CD4-positive, alpha-beta memory T cell (primary cell): ENCODE data around the gene LDB2. TPM values are rescaled to one million over a fixed set of nuclear protein-coding genes. Genes with fewer than 3 reads are reported as not detected.

Experiments used
- CTCF ChIA-PET: fragments of 350-600 bp; sonication (Branson Sonifier 250); formaldehyde crosslinking; loops from one replicate; lab custom pipeline; 2021; ENCODE audit warnings: inconsistent platforms; ENCODE audit not compliant: partially characterized antibody; lab: Charles Lee
- POLR2A ChIA-PET: fragments of 350-600 bp; sonication (Branson Sonifier 250); formaldehyde crosslinking; loops from one replicate; lab custom pipeline; 2021; ENCODE audit not compliant: partially characterized antibody; lab: Charles Lee
- DNase-seq, 5 donors: peaks; one replicate each; pipeline versions ENCODE4 v3.0.0 to v3.0.0-alpha.2; 2020 to 2022; ENCODE audit warnings: mixed read lengths in 1 of 5
- H3K27ac ChIP-seq: one replicate; pipeline ENCODE4 v1.7.0; 2013; ENCODE audit warnings: low read depth, low read length
- H3K27me3 ChIP-seq: 2 replicates; pipeline ENCODE4 v1.7.0; 2013; ENCODE audit warnings: mild to moderate bottlenecking, low read length, moderate library complexity; ENCODE audit not compliant: insufficient read depth
- H3K36me3 ChIP-seq: 2 replicates; pipeline ENCODE4 v1.7.0; 2013; ENCODE audit warnings: mild to moderate bottlenecking, low read length, moderate library complexity; ENCODE audit not compliant: insufficient read depth
- H3K4me1 ChIP-seq: 2 replicates; pipeline ENCODE4 v1.7.0; 2013; ENCODE audit warnings: mild to moderate bottlenecking, low read length, moderate library complexity; ENCODE audit not compliant: insufficient read depth
- H3K4me3 ChIP-seq, 2 donors: one replicate each; pipeline ENCODE4 v1.7.0; 2013; ENCODE audit warnings: low read length in 2 of 2, mild to moderate bottlenecking in 1 of 2
- H3K9me3 ChIP-seq, 2 donors: one replicate each; pipeline ENCODE4 v1.7.0; 2013; ENCODE audit warnings: low read length in 2 of 2, control low read depth in 1 of 2; ENCODE audit not compliant: control insufficient read depth in 1 of 2
- H3K27ac Mint-ChIP-seq, 7 donors: one replicate each; pipeline ENCODE4 v1.8.0; 2020 to 2021; ENCODE audit warnings: mixed read lengths in 7 of 7, mild to moderate bottlenecking in 6 of 7, inconsistent platforms in 3 of 7, moderate library complexity in 3 of 7
- H3K27me3 Mint-ChIP-seq, 2 donors: one replicate each; pipeline ENCODE4 v1.8.0; 2020 to 2021; ENCODE audit warnings: mixed read lengths in 2 of 2
- H3K36me3 Mint-ChIP-seq, 2 donors: one replicate each; pipeline ENCODE4 v1.8.0; 2020 to 2021; ENCODE audit warnings: mixed read lengths in 2 of 2, inconsistent platforms in 1 of 2, mild to moderate bottlenecking in 1 of 2
- H3K4me1 Mint-ChIP-seq, 4 donors: one replicate each; pipeline ENCODE4 v1.8.0; 2020 to 2021; ENCODE audit warnings: mixed read lengths in 4 of 4, mild to moderate bottlenecking in 1 of 4
- H3K4me3 Mint-ChIP-seq, 8 donors: one replicate each; pipeline ENCODE4 v1.8.0; 2020 to 2021; ENCODE audit warnings: mixed read lengths in 8 of 8, mild to moderate bottlenecking in 7 of 8, moderate library complexity in 6 of 8, inconsistent platforms in 3 of 8
- H3K9me3 Mint-ChIP-seq, 8 donors: one replicate each; pipeline ENCODE4 v1.8.0; 2020 to 2021; ENCODE audit warnings: mixed read lengths in 8 of 8, mild to moderate bottlenecking in 5 of 8, inconsistent platforms in 3 of 8, moderate library complexity in 1 of 8
- intact Hi-C: fragments of 100-400 bp; cut with micrococcal nuclease; formaldehyde crosslinking; loops from one replicate; pipeline ENCODE4 v1.15.1; 2023
- polyA plus RNA-seq, 2 donors: library from polyadenylated mRNA; unstranded; fragments of 300-500 nt; fragmentation: Illumina TruSeq; gene quantifications; one replicate each; pipeline ENCODE4 v1.2.3, GENCODE V29; 2021
- total RNA-seq, 2 experiments: library from RNA; stranded (reverse); gene quantifications; one replicate each; pipeline ENCODE4 v1.2.3, GENCODE V29; 2021

The LDB2 gene
- total and polyA plus RNA-seq, 4 experiments from 2014 or later, result not detected

DNA sequence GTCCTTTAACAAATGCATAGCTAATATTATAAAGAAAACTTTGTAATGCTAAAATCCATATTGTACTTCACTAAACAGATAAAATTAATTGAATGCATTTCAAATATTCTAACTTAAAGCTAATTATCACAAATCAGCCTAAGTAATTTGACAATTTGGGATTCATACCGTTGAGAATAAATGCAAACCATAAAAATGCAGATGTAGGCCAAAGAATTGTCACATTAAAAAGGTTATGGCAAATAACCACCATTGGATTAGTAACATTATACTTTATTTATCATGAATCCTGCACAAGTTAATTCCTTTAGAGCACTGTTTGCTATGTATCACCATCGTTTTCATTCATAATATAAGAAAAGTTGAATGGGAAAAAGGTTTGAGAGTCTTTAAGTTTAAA, 301.0 kb downstream of the LDB2 start:
- no peaks in the 10 kb centered on the region for H3K36me3 ChIP-seq
- H3K27ac ChIP-seq, result no peak overlapping the region
- ChIA-PET POLR2A (no interaction called here), CTCF (no interaction called here)
- no peak for DNase-seq
- H3K4me3 Mint-ChIP-seq, result no peak overlapping the region
- no peaks in the 10 kb centered on the region for H3K9me3 ChIP-seq
- H3K4me1 ChIP-seq, result no peaks in the 10 kb centered on the region
- H3K27me3 ChIP-seq, result no peaks in the 10 kb centered on the region
- H3K27ac Mint-ChIP-seq, result no peak overlapping the region
- no peak overlapping the region for H3K4me3 ChIP-seq
- intact Hi-C loops, result no loop called here
- H3K9me3 Mint-ChIP-seq, result no peaks in the 10 kb centered on the region
- H3K27me3 Mint-ChIP-seq, result peaks cover 0 to 2% of the 10 kb centered on the region in 2 donors
- H3K4me1 Mint-ChIP-seq, result no peaks in the 10 kb centered on the region
- no peaks in the 10 kb centered on the region for H3K36me3 Mint-ChIP-seq

DNA sequence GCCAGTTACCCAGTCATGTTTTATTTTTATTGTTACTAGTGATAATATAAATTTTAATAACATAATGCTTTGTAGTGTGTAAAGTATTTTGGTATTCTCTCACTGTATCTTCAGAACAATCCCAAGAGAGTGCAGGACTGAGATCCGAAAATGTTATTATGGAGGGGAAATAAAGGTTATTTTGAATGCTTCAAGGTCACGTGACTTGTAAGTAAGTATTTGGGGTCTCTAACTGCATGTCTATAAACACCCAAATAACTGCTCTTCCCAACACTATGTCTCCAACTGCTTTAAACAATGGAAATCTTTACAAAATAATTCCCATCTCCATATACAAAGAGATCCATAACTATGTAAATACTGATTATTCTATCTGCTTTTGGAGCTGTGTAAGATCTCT, 302.2 kb downstream of the LDB2 start:
- intact Hi-C loops, result no loop called here
- Mint-ChIP-seq H3K4me3 (no peak overlapping the region), H3K4me1 (no peaks in the 10 kb centered on the region), H3K9me3 (peaks cover 0 to 2% (median 0%) of the 10 kb centered on the region in 8 donors), H3K27ac (no peak overlapping the region), H3K36me3 (no peaks in the 10 kb centered on the region), H3K27me3 (peaks cover 0 to 2% of the 10 kb centered on the region in 2 donors)
- H3K9me3 ChIP-seq, result no peaks in the 10 kb centered on the region
- H3K36me3 ChIP-seq, result no peaks in the 10 kb centered on the region
- ChIA-PET POLR2A (no interaction called here), CTCF (no interaction called here)
- no peak for DNase-seq
- H3K27me3 ChIP-seq, result no peaks in the 10 kb centered on the region
- no peak overlapping the region for H3K4me3 ChIP-seq
- H3K4me1 ChIP-seq, result no peaks in the 10 kb centered on the region
- no peak overlapping the region for H3K27ac ChIP-seq

DNA sequence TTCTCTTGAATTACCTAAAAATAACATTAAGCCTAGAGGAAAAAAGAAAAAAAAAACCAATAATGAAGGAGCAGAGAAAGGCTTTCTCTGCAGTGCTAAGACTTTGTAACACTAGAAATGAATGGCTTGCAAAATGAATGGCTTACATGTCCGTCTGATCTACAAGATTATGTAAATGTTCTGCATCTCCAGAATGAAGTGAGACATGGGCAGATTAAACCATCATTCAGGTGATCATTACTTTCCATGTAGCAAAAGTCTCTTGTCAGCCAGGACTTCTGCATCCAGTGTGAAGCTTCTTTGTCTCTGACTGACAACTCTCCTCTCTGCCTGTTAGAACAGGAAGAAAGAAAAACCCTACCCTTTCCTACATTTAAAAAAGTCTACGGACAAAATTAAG, 304.3 kb downstream of the LDB2 start:
- H3K27ac Mint-ChIP-seq, result no peak overlapping the region
- no peaks in the 10 kb centered on the region for H3K36me3 Mint-ChIP-seq
- CTCF ChIA-PET, result no interaction called here
- no peaks in the 10 kb centered on the region for H3K27me3 ChIP-seq
- POLR2A ChIA-PET, result no interaction called here
- H3K4me3 Mint-ChIP-seq, result no peak overlapping the region
- no peaks in the 10 kb centered on the region for H3K4me1 Mint-ChIP-seq
- H3K27me3 Mint-ChIP-seq, result no peaks in the 10 kb centered on the region
- DNase-seq, result no peak
- no peak overlapping the region for H3K27ac ChIP-seq
- no peaks in the 10 kb centered on the region for H3K36me3 ChIP-seq
- no peaks in the 10 kb centered on the region for H3K4me1 ChIP-seq
- H3K9me3 ChIP-seq, result no peaks in the 10 kb centered on the region
- intact Hi-C loops, result no loop called here
- H3K4me3 ChIP-seq, result no peak overlapping the region
- peaks cover 0 to 2% (median 0%) of the 10 kb centered on the region in 8 donors for H3K9me3 Mint-ChIP-seq

DNA sequence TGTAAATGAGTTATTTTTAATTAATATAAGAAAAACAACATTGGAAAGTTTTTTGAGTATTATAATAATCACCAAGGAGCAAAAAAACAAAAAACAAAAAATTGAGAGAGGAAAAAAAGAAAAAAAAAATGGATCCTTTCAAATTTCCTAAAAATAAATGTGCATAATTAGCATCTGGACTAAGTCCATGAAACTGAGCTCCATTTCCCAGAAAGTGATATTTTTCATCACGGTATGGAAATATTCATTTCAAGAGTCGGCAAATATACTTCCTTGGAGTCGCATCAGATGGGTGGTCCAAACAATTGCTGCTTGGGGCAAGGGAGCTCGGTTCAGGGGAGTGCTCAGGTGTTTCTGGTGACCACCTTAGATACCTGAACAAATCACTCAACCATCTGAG, 305.1 kb downstream of the LDB2 start:
- Histone ChIP-seq H3K27ac (no peak overlapping the region), H3K4me1 (no peaks in the 10 kb centered on the region), H3K27me3 (no peaks in the 10 kb centered on the region), H3K36me3 (no peaks in the 10 kb centered on the region), H3K4me3 (no peak overlapping the region), H3K9me3 (no peaks in the 10 kb centered on the region)
- Mint-ChIP-seq H3K4me1 (no peaks in the 10 kb centered on the region), H3K4me3 (no peak overlapping the region), H3K9me3 (peaks cover 0 to 2% (median 0%) of the 10 kb centered on the region in 8 donors), H3K27me3 (no peaks in the 10 kb centered on the region), H3K36me3 (no peaks in the 10 kb centered on the region), H3K27ac (no peak overlapping the region)
- DNase-seq, result no peak
- ChIA-PET POLR2A (no interaction called here), CTCF (no interaction called here)
- intact Hi-C loops, result no loop called here

DNA sequence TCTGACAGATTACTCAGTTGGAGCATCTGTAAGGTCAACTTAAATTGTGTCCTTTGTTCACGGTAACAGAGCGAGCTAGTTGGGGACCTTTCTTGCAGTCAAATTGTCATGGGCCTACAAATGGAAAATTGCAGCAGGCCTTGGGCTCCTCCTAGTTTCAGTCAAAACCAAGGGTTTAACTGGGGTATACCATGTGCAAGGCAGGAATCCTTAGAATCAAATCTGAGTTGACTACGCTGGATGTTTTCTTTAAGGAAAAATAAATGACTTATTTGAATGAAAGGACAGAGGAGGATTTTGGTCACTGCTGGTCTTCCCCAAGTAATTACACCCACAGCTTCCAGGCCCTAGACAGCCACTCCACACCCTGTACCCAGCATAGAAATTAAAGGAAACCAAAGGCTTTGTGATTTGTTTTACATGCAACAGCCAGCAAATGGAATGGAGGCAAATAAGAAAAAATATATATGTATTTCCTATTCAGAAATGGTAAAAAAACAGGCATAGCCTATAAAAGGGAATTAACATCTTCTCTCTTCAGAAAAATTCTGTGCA, 307.1 kb downstream of the LDB2 start:
- H3K27ac Mint-ChIP-seq, result no peak overlapping the region
- no peak overlapping the region for H3K4me3 Mint-ChIP-seq
- CTCF ChIA-PET, result no interaction called here
- DNase-seq, result no peak
- H3K9me3 Mint-ChIP-seq, result peaks cover 0 to 2% (median 0%) of the 10 kb centered on the region in 8 donors
- intact Hi-C loops, result no loop called here
- no peaks in the 10 kb centered on the region for H3K36me3 Mint-ChIP-seq
- Histone ChIP-seq H3K4me1 (no peaks in the 10 kb centered on the region), H3K9me3 (no peaks in the 10 kb centered on the region), H3K27ac (no peak overlapping the region), H3K36me3 (no peaks in the 10 kb centered on the region), H3K27me3 (no peaks in the 10 kb centered on the region), H3K4me3 (no peak overlapping the region)
- POLR2A ChIA-PET, result no interaction called here
- no peaks in the 10 kb centered on the region for H3K27me3 Mint-ChIP-seq
- H3K4me1 Mint-ChIP-seq, result no peaks in the 10 kb centered on the region

DNA sequence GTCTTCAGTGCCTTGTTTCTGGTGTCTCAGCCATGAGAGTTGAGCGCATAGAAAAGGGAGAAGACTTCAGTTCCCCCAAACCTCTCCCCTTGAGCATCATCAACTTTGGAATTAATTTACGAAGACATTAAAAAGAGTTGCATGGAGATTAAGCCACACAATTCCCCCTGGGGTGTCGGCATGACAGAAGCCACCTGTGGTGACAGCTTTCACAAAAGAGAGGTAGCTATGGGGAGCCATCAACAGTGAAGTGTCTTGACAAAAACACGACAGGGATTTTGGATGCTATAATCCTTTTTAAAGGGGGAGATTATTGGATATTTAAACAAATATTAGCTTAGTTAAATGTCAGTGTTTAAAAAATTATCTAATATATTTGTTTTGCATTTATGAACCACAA, 307.6 kb downstream of the LDB2 start:
- CTCF ChIA-PET, result no interaction called here
- no peaks in the 10 kb centered on the region for H3K4me1 Mint-ChIP-seq

DNA sequence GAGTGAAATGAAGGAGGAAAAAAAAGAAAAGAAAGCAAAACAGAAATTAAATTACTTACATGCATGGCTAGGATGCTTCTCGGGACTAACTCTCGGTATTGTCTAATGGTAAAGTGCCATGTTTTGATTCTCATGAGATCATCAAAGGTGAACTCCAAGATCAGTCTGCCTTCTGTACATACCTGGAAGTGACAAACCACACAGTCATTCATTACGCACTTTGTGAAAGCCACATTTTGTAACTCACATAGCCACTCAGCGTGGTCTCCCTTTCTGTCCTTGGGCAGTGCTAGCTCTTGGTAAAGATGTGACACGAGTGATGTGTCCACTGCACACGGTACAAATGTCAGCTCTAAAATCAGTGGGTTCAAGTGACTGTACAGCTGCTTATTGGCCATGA, 309.8 kb downstream of the LDB2 start:
- Mint-ChIP-seq H3K9me3 (peaks cover 0 to 4% (median 0%) of the 10 kb centered on the region in 8 donors), H3K4me1 (no peaks in the 10 kb centered on the region), H3K27ac (no peak overlapping the region), H3K4me3 (no peak overlapping the region), H3K27me3 (no peaks in the 10 kb centered on the region), H3K36me3 (no peaks in the 10 kb centered on the region)
- no peak for DNase-seq
- Histone ChIP-seq H3K4me1 (no peaks in the 10 kb centered on the region), H3K27me3 (no peaks in the 10 kb centered on the region), H3K9me3 (no peaks in the 10 kb centered on the region), H3K4me3 (no peak overlapping the region), H3K27ac (no peak overlapping the region), H3K36me3 (no peaks in the 10 kb centered on the region)
- CTCF ChIA-PET, result no interaction called here
- intact Hi-C loops, result no loop called here
- POLR2A ChIA-PET, result no interaction called here

More for the DNA sequence above, 307.6 kb downstream of the LDB2 start:
- no peaks in the 10 kb centered on the region for H3K27me3 Mint-ChIP-seq
- Histone ChIP-seq H3K27ac (no peak overlapping the region), H3K9me3 (no peaks in the 10 kb centered on the region), H3K4me1 (no peaks in the 10 kb centered on the region), H3K36me3 (no peaks in the 10 kb centered on the region), H3K4me3 (no peak overlapping the region), H3K27me3 (no peaks in the 10 kb centered on the region)
- DNase-seq, result no peak
- H3K4me3 Mint-ChIP-seq, result no peak overlapping the region
- H3K27ac Mint-ChIP-seq, result no peak overlapping the region
- H3K9me3 Mint-ChIP-seq, result peaks cover 0 to 2% (median 0%) of the 10 kb centered on the region in 8 donors
- no peaks in the 10 kb centered on the region for H3K36me3 Mint-ChIP-seq
- intact Hi-C loops, result no loop called here
- POLR2A ChIA-PET, result no interaction called here

DNA sequence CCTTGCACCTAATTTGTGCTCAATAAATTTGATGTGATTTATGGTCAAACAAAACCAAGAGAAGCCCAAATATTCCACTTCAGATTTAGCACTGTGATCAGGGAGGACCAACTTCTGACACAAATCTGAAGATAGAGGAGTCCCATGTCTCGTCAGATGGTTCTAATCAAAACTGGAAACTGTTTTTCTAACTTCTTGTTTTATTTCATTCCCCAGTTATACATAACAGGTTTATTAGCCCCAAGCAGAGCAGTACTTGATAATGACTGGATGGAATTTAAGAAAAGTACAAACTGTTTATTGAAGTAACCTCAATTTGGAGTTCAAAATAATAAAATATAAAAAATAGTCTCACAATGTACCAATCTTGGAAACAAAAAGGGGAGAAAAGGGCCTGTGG, 310.3 kb downstream of the LDB2 start:
- intact Hi-C loops, result no loop called here
- ChIA-PET POLR2A (no interaction called here), CTCF (no interaction called here)
- no peaks in the 10 kb centered on the region for H3K4me1 ChIP-seq
- Mint-ChIP-seq H3K9me3 (peaks cover 0 to 5% (median 0%) of the 10 kb centered on the region in 8 donors), H3K4me3 (no peak overlapping the region), H3K36me3 (no peaks in the 10 kb centered on the region), H3K27me3 (no peaks in the 10 kb centered on the region), H3K27ac (no peak overlapping the region), H3K4me1 (no peaks in the 10 kb centered on the region)
- H3K27ac ChIP-seq, result no peak overlapping the region
- H3K36me3 ChIP-seq, result no peaks in the 10 kb centered on the region
- H3K9me3 ChIP-seq, result no peaks in the 10 kb centered on the region
- no peak overlapping the region for H3K4me3 ChIP-seq
- no peaks in the 10 kb centered on the region for H3K27me3 ChIP-seq
- no peak for DNase-seq
